Measurements from ENCODE around the gene NFIX. TPM values are rescaled to one million over a fixed set of nuclear protein-coding genes. Genes with fewer than 3 reads are reported as not detected.

The NFIX gene
- total and polyA plus RNA-seq, 5 experiments from 2014 or later, result 0.68 to 8.6 (median 3.2) TPM; not detected in 1

DNA sequence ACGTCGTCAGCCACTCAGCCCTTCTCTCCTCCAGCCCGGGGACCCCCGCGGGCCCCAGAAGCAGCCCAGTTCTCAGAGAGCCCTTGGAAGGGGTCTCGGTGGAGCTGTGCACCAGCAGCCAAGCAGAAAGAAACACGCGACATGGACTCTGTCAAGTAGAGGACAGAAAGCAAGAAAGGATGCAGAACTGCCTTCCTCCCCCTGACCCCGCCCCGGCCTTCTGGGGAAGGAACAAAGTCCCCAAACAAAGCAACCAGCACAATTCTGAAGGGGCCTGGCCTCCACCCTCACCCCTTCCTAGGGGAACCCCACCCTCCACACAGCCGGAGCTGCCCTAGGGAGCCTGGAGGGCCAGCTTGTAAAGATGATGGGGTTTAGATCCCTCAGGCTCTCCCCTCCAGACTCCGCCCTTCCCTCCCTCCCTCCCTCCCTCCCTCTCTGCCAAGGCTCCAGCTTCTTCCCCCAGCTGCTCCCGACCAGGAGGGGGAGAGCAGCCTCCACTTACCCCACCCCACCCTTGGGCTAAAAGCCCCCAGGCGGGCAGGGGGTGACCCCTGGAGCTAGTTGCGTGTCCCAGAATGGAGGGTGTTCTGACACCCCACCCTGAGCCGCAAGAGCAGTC is 99.6 kb downstream of the NFIX start:
- Mint-ChIP-seq H3K4me3 (peak overlapping the region in 3 of 10 donors; percentile 33 to 61 (median 38)), H3K36me3 (no peaks in the 10 kb centered on the region), H3K9me3 (peaks cover 0 to 2% (median 0%) of the 10 kb centered on the region in 9 donors), H3K27ac (peak overlapping the region in 3 of 10 donors; percentile 3 to 63 (median 29)), H3K27me3 (peaks cover 6 to 22% (median 6%) of the 10 kb centered on the region in 5 donors), H3K4me1 (peaks cover 15 to 32% (median 30%) of the 10 kb centered on the region in 4 donors)
- ATAC-seq (no peak), DNase-seq (peak in 1 of 10 donors; percentile 13)
- POLR2A ChIA-PET, result interaction anchor here (0.5 to 3.0 kb wide), 6 partner anchors 10 to 174 kb away, joined by 3 to 18 read pairs (median 4); no protein-coding TSS in a partner anchor

DNA sequence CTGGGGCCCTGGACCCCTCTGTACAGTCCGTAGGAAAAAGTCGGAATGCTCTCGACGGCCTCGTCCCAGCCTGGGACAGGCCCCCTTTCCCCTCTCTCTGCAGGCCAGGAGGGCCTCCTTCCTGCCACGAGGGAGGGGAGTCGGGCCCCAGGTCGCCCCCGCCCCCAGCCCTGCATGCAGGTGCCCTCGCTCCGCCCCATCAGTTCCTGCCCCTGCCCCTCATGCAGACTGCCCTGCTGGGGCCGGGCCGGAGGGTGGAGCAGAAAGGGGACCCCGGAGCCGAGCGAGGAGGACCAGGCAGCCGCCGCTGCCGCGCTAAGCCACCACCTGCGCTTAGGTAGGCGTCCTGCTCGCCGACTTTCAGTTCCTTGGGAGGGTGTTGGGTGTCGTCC is 100.1 kb downstream of the NFIX start:
- Mint-ChIP-seq H3K36me3 (no peaks in the 10 kb centered on the region), H3K27me3 (peaks cover 6 to 22% (median 6%) of the 10 kb centered on the region in 5 donors), H3K4me3 (peak overlapping the region in 3 of 10 donors; percentile 8 to 81 (median 70)), H3K9me3 (peaks cover 0 to 2% (median 0%) of the 10 kb centered on the region in 9 donors), H3K4me1 (peaks cover 20 to 37% (median 35%) of the 10 kb centered on the region in 4 donors), H3K27ac (no peak overlapping the region)
- no peak for ATAC-seq
- DNase-seq, result peak in 1 of 10 donors; percentile 32
- POLR2A ChIA-PET, result interaction anchor here (0.6 to 3.0 kb wide), 5 partner anchors 10 to 118 kb away, joined by 3 to 18 read pairs (median 6); partner anchors contain the start of gene NACC1

DNA sequence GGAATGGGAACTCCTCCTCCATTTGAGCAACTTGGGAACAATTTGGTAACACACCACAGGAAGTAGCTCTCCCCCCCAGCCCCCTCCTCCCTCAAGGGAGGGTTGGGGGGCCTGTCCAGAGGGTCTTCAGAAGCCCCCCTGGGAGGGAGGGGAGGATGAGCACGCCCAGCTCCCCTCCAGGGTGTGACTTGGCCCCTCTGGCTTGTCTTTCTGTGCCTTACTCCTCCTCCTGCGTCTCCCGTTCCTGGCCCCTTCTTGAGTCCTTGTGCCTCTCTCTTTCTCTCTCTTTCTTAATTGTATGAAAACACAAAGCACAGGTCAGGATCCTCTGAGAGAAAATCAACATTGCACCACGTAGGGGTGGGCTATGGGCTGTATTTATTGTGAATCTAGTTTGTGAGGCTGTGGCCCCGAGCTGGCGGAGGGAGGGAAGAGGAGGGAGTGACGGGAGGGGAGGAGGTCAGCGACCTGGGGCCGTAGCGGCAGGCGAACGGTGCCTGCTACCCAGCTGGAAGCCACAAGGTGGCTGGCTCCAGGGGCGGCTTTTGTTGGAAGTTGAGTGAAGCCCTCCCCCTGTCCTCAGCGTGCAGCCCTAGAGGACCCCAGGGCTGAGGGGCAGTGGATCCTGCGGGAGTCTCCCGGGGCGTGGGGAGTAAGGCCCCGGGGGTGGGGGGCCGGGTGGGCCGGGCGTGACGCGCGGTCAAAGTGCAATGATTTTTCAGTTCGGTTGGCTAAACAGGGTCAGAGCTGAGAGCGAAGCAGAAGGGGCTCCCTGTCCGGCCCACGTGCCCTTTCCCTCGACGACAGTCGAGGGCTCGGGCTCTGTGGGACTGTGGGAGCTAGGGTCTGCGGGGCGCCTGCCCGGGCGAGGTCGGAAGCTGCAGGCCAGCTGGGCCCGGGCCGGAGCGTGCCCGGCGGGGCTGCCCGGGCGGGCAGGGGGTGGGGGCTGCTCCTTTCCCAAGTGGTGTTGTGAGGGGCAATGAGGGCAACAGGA is 101.0 kb downstream of the NFIX start:
- POLR2A ChIA-PET, result interaction anchor here (0.7 to 3.0 kb wide), 8 partner anchors 9 to 135 kb away, joined by 3 to 17 read pairs (median 3); partner anchors contain the start of gene NACC1
- peaks cover 0 to 2% (median 0%) of the 10 kb centered on the region in 9 donors for H3K9me3 Mint-ChIP-seq
- H3K4me1 Mint-ChIP-seq, result peaks cover 21 to 44% (median 42%) of the 10 kb centered on the region in 4 donors
- no peak for ATAC-seq
- peaks cover 6 to 22% (median 6%) of the 10 kb centered on the region in 5 donors for H3K27me3 Mint-ChIP-seq
- peak overlapping the region; percentile 8 to 86 (median 71) for H3K4me3 Mint-ChIP-seq
- no peaks in the 10 kb centered on the region for H3K36me3 Mint-ChIP-seq
- peak overlapping the region in 4 of 10 donors; percentile 24 to 67 (median 40) for H3K27ac Mint-ChIP-seq
- peak in 1 of 10 donors; percentile 29 for DNase-seq

DNA sequence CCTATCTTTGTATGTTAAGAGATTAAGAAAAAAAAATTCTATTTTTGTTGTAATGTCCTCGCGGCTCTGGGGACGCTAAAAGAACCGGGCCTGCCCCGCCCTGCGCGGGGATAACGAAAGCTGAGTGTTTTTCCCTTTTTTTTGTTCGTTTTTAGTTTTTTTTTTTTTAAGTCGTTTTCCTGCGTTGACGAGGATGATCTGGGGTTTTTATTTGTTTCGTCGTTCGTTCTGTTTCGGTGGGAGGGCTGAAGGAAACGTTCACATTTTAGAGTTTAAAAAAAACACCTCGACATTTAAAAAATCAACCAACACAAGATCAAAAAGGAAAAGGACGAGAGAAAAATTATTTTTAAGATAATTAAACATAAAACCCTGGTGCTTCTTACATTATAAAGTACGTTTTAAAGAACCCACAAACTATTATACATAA is 101.8 kb downstream of the NFIX start:
- POLR2A ChIA-PET, result interaction anchor here (0.7 to 3.0 kb wide), 5 partner anchors 8 to 166 kb away, joined by 3 to 17 read pairs (median 4); partner anchors contain the start of gene NACC1
- Mint-ChIP-seq H3K9me3 (peaks cover 0 to 2% (median 0%) of the 10 kb centered on the region in 9 donors), H3K4me3 (peak overlapping the region; percentile 33 to 82 (median 64)), H3K4me1 (peaks cover 27 to 52% (median 49%) of the 10 kb centered on the region in 4 donors), H3K27ac (peak overlapping the region in 5 of 10 donors; percentile 31 to 82 (median 69)), H3K27me3 (peaks cover 6 to 22% (median 6%) of the 10 kb centered on the region in 5 donors), H3K36me3 (no peaks in the 10 kb centered on the region)
- DNase-seq, result peak in 1 of 10 donors; percentile 32
- ATAC-seq, result no peak

DNA sequence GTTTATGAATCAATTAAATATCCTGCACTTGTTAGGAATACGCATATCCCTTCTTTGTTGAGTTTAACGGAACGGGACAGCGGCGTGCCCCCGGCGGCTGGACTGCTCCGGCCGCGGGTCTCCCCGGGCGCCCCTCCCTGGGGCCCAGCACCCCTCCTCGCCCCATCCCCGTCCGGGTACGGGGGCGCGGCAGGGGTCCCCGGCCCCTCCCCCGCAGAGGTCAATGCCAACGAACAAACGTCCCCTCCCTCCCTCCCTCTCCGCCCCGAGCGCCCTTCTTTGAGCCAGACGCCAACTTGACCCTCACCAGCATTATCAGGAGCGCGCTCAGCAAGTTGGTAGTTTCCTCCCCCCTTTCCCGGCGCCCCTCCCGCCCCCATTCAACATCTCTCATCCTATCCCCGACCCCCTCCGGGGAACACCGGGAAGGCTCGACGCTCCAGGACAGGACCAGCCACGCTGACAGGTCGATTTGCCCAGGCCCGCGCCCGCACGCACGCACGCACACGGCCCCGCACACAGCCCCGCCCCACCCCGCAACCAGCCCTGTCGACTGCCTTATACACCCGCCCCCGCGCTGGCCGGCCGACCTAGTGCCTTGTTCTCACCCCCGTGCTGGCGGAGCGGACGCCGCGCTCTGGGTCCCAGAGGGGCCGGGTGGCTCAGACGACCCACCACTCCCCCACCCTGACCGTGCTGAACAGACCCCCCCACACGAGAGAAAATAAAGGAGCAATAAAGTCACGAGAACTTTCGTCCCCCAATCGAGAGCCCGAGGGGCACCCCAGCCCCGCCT is 102.4 kb downstream of the NFIX start:
- H3K4me3 Mint-ChIP-seq, result peak overlapping the region in 8 of 10 donors; percentile 36 to 82 (median 62)
- no peaks in the 10 kb centered on the region for H3K36me3 Mint-ChIP-seq
- peaks cover 27 to 56% (median 52%) of the 10 kb centered on the region in 4 donors for H3K4me1 Mint-ChIP-seq
- no peak for DNase-seq
- H3K27ac Mint-ChIP-seq, result peak overlapping the region in 4 of 10 donors; percentile 67 to 97 (median 76)
- POLR2A ChIA-PET, result interaction anchor here (0.7 to 3.0 kb wide), 3 partner anchors 7 to 167 kb away, joined by 3 to 17 read pairs (median 4); no protein-coding TSS in a partner anchor
- no peak for ATAC-seq
- H3K27me3 Mint-ChIP-seq, result peaks cover 6 to 22% (median 6%) of the 10 kb centered on the region in 5 donors
- H3K9me3 Mint-ChIP-seq, result peaks cover 0 to 2% (median 0%) of the 10 kb centered on the region in 9 donors

DNA sequence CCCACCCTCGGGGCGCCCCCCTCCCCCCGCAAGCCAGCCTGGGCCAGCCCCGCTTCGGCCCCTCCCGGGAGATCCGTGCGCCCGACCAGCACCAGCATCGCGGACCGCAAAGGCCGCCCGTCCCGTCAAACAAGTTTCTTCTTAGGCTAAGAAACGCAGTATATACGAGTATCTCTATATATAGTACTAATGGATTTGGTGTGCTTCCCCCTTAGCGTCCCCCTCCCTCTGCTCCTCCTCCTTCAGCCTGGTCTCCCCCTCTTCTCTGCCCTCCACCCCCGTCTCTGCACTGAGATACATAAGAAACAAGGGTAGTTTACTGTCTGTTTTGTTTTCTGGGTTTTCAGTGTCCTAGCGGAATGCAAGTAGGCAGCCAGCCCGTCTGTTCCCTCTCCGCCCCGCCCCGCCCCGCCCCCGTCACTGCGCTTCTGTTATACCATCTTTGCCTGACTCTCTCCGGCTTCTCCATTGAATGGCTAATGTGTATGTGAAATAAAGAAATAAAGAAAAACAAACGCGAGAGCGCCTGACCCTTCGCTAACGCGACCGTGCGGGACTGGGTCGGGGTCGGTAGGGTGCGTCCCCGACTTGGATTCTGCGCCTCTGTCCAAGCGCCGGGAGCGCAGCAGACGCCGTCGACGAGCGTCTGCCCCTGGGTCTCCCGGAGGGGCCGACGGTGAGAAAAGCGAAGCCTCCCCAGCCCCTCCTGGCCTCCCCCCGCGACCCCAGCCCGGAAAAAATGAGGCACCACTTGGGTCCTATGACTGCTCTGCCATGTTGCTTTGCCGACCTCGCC is 103.2 kb downstream of the NFIX start:
- H3K27me3 Mint-ChIP-seq, result peaks cover 6 to 22% (median 6%) of the 10 kb centered on the region in 5 donors
- POLR2A ChIA-PET, result interaction anchor here (1.4 to 2.8 kb wide), 3 partner anchors 20 to 165 kb away, joined by 4 to 30 read pairs (median 20); partner anchors contain the start of gene NACC1

DNA sequence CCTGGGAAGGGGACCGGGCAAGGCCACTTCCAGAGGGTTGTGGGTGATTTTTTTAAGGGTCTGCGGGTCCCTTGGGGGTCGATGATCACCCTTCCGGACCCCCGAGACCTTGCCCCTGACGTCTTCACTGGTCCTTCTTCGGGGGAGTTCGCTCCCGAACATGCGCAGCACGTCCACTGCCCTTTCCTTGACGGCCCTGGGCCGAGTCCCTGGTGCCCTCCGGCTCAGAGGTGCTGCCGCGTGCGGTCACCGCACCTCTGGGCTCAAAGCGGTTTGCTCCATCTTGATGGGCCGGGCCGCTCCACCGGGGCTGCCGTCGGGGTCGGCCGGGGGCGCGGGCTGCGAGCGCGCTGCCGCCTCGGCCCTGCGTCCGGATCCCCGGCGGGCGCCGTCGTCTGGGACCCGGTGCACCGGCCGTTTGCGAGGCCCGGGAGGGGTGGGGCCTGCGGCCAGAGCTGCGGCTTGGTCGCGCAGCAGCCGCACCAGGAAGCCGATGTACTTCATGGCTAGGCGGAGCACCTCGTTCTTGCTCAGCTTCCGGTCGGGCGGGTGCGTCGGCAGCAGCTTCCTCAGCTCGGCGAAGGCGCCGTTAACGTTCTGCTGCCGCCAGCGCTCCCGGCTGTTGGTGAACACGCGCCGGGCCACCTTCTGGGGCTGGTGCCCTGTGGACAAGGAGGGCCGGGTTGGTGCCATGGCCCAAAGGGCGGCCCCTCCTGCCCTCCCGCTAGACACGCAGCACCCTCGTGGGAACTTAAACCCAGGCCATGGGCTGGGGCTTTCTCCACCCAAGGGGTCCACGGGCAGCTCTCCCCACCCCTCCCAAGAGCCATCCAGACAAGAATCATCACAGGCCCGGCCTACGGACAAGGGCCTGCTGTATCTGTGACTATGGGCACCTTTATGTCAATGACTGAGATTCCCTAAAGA is 104.1 kb downstream of the NFIX start:
- H3K27me3 Mint-ChIP-seq, result peaks cover 6 to 22% (median 6%) of the 10 kb centered on the region in 5 donors
- ATAC-seq (peak; percentile 68 to 75), DNase-seq (peak; percentile 65 to 89 (median 76))
- peaks cover 30 to 63% (median 61%) of the 10 kb centered on the region in 4 donors for H3K4me1 Mint-ChIP-seq
- H3K36me3 Mint-ChIP-seq, result no peaks in the 10 kb centered on the region
- peak overlapping the region; percentile 73 to 97 (median 94) for H3K27ac Mint-ChIP-seq
- H3K4me3 Mint-ChIP-seq, result peak overlapping the region; percentile 60 to 89 (median 79)
- POLR2A ChIA-PET, result interaction anchor here (0.6 to 2.8 kb wide), 13 partner anchors 13 to 414 kb away, joined by 3 to 30 read pairs (median 4); partner anchors contain the start of genes CALR, IER2, NACC1 and STX10
- H3K9me3 Mint-ChIP-seq, result peaks cover 0 to 2% (median 0%) of the 10 kb centered on the region in 9 donors

More for the DNA sequence above, 103.2 kb downstream of the NFIX start:
- Mint-ChIP-seq H3K4me1 (peaks cover 30 to 62% (median 58%) of the 10 kb centered on the region in 4 donors), H3K36me3 (no peaks in the 10 kb centered on the region), H3K4me3 (peak overlapping the region; percentile 60 to 86 (median 78)), H3K9me3 (peaks cover 0 to 2% (median 0%) of the 10 kb centered on the region in 9 donors), H3K27ac (peak overlapping the region in 9 of 10 donors; percentile 47 to 97 (median 68))
- ATAC-seq (peak in 1 of 2 donors; percentile 15), DNase-seq (peak in 3 of 10 donors; percentile 30 to 42 (median 37))

DNA sequence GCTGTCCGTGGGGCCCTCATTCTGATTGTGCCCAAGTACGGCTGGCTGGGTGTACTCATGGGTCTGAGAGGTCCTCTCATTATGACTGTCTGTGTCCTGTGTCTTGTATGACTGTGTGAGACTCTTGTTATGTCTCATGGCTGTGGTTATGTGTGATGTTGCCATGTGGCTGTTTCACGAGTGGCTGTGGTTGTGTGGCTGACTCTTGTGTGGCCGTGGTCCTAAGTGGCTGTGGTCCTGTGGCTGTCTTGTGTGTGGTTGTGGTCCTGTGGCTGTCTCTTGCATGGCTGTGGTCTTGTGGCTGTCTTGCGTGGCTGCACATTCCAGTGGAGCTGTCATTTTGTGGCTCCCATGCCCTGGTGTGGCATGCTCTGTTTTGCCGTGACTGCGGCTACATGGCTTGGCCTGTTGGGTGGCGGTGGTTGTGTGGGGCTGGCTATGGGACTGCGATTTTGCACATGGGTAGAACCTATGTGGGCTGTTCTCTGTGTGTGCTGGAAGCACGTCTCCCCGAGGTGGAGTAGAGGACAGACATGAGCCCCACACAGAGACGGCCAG is 104.8 kb downstream of the NFIX start:
- ATAC-seq (peak; percentile 31), DNase-seq (peak in 7 of 10 donors; percentile 43 to 81 (median 54))
- H3K9me3 Mint-ChIP-seq, result peaks cover 0 to 2% (median 0%) of the 10 kb centered on the region in 9 donors
- H3K27ac Mint-ChIP-seq, result peak overlapping the region; percentile 73 to 97 (median 94)
- H3K36me3 Mint-ChIP-seq, result no peaks in the 10 kb centered on the region
- peak overlapping the region; percentile 56 to 89 (median 74) for H3K4me3 Mint-ChIP-seq
- H3K27me3 Mint-ChIP-seq, result peaks cover 6 to 22% (median 6%) of the 10 kb centered on the region in 5 donors
- POLR2A ChIA-PET, result interaction anchor here (0.5 to 2.8 kb wide), 14 partner anchors 12 to 415 kb away, joined by 3 to 30 read pairs (median 4); partner anchors contain the start of genes CALR, IER2, NACC1 and STX10
- peaks cover 27 to 66% (median 62%) of the 10 kb centered on the region in 4 donors for H3K4me1 Mint-ChIP-seq
